ENCODE data around the gene NFATC3. TPM values are rescaled to one million over a fixed set of nuclear protein-coding genes. Genes with fewer than 3 reads are reported as not detected.

Gene NFATC3
- total and polyA plus RNA-seq, 2 of the 8 experiments (the other 6 are each of a cell fraction or from before 2014, with no cell fraction given): 17.6 to 34.5 TPM

DNA sequence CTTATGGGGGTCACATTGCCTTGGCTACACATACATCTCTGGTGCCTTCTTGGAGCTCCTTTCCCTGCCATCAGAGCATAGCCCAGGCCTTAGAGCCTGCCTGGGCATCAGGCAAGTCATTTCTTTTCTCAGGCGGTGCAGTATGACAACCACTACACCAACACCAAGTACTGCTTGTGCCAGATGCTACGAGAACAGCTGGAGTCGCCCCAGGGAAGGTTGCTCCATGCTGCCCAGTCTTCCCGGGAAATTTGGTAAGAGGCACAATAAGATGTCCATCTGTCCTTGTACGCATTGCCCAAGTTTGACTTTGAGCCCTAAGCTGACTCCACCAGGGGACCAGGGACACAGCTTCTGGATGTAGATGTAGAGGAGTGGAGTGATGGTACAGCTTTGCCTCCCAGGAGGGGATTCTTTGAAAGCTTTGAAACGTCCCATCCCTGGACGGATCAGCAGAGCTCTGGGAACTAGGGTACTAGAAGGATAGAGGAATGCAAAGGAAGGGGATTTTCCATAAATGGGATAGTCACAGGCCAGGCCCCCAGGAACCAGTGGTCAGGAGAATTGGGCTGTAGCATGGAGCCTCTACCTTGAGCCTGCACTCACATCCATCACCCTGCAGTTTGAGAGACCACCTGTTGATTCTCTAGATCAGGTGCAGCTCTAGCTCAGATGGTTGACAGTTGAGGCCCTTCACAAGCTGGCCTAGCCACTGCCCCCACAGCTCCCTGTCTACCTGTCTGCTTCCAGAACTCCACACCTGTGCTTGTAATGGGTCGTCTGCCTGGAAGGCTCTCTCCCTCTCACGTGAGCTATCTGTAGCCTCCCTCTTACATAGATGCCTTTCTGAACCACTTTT is 11.0 kb upstream of the NFATC3 start:
- FAIRE-seq: no peak
- H3K27ac ChIP-seq (ENCODE audit: low read depth, low read length): no peak overlapping the region
- WGBS, 2 experiments (ENCODE audit: extremely low coverage in 1 of 2, insufficient coverage in 1 of 2, insufficient read length in 1 of 2, insufficient replicate concordance in 2 of 2, low coverage in 1 of 2, low lambda C conversion rate in 2 of 2, missing lambda C conversion rate in 1 of 2): 91% methylated on average over 9 of the region's 9 CpGs; no CpG with 5 or more reads in 1 of the 2 experiments
- H3K27me3 ChIP-seq (replicated peaks in 1 of 4; ENCODE audit: control insufficient read depth in 3 of 4, extremely low read depth in 1 of 4, insufficient read depth in 3 of 4, low read length in 3 of 4): no peaks in the 10 kb centered on the region
- no peaks in the 10 kb centered on the region for H3K4me1 ChIP-seq (replicated peaks in 1 of 4; ENCODE audit: control insufficient read depth in 3 of 4, insufficient read depth in 4 of 4, low read length in 3 of 4)
- ChIA-PET POLR2A (ENCODE audit: partially characterized antibody) (interaction anchor here (1.9 to 4.9 kb wide), 2 partner anchors 10 to 13 kb away, joined by 5 to 27 read pairs; partner anchors contain the start of gene NFATC3), CTCF (ENCODE audit: partially characterized antibody) (interaction anchor here (0.6 to 2.7 kb wide), 4 partner anchors 10 to 156 kb away, joined by 3 to 26 read pairs (median 4); no protein-coding TSS in a partner anchor)
- H2AFZ ChIP-seq (ENCODE audit: low read length): no peak overlapping the region
- H3K79me2 ChIP-seq (ENCODE audit: control insufficient read depth in 1 of 2, insufficient read depth in 2 of 2, low read length in 2 of 2): no peaks in the 10 kb centered on the region
- no peak overlapping the region for H3K4me2 ChIP-seq (ENCODE audit: insufficient read depth in 1 of 2, low read depth in 2 of 2, low read length in 2 of 2)
- H4K8ac ChIP-seq (ENCODE audit: extremely low read depth, insufficient read depth, low read length): no peak overlapping the region; the same call in 1 of the 2 replicates
- H2BK120ac ChIP-seq (replicated peaks; ENCODE audit: low read depth, low read length): no peak overlapping the region
- H3K18ac ChIP-seq (ENCODE audit: extremely low read depth, low read length): no peak overlapping the region
- no peak overlapping the region for H2BK5ac ChIP-seq (ENCODE audit: low read depth, low read length)
- no peaks in the 10 kb centered on the region for H3K23me2 ChIP-seq (ENCODE audit: low read depth, low read length)
- DNase-seq (ENCODE audit: low read depth in 1 of 2, low spot score in 2 of 2): peak in 1 of 2 experiments; percentile 24
- no peak overlapping the region for H2AK5ac ChIP-seq (ENCODE audit: low read depth, low read length)
- H3K4me3 ChIP-seq (ENCODE audit: extremely low read depth in 1 of 4, insufficient read depth in 2 of 4, low read depth in 3 of 4, low read length in 4 of 4): no peak overlapping the region
- H3K23ac ChIP-seq (ENCODE audit: insufficient read length): no peak overlapping the region
- no peak overlapping the region for H2BK12ac ChIP-seq (ENCODE audit: low read depth, low read length)
- no peaks in the 10 kb centered on the region for H3K9me3 ChIP-seq (ENCODE audit: insufficient read depth in 2 of 2, low read depth in 1 of 2, low read length in 1 of 2)
- H3K36me3 ChIP-seq (ENCODE audit: control insufficient read depth in 2 of 4, insufficient read depth in 4 of 4, low read length in 3 of 4): peaks cover 18 to 43% (median 38%) of the 10 kb centered on the region in 4 experiments; a peak in 7 of 8 replicates
- H2BK15ac ChIP-seq (ENCODE audit: low read length): no peak overlapping the region
- peaks cover 0 to 6% of the 10 kb centered on the region in 2 experiments for H4K20me1 ChIP-seq (replicated peaks in 1 of 2; ENCODE audit: control insufficient read depth in 1 of 2, insufficient read depth in 2 of 2, low read length in 2 of 2)
- H2BK20ac ChIP-seq (ENCODE audit: low read length): no peak overlapping the region
- H3K4ac ChIP-seq (replicated peaks; ENCODE audit: insufficient read length, low read depth, low read length): no peak overlapping the region
- H3K79me1 ChIP-seq (ENCODE audit: low read depth, low read length): no peaks in the 10 kb centered on the region
- no peak overlapping the region for H3K9ac ChIP-seq (replicated peaks in 1 of 4; ENCODE audit: extremely low read depth in 1 of 4, low read depth in 3 of 4, low read length in 3 of 4)
- no peak overlapping the region for H4K91ac ChIP-seq (replicated peaks; ENCODE audit: insufficient read length, low read length)
- H4K5ac ChIP-seq (ENCODE audit: insufficient read length, low read depth, low read length): no peak overlapping the region
- H3K56ac ChIP-seq (replicated peaks; ENCODE audit: insufficient read length, low read depth, low read length): no peak overlapping the region
- H3K14ac ChIP-seq (ENCODE audit: insufficient read length): no peak overlapping the region
- no peak for TF ChIP-seq FOSL1 (IDR thresholded peaks at IDR 0.05; ENCODE audit: insufficient read depth, low read depth, low read length)
- no peak for TF ChIP-seq KDM4A (IDR thresholded peaks at IDR 0.05; ENCODE audit: low read depth, low read length, severe bottlenecking)
- TF ChIP-seq RXRA (IDR thresholded peaks at IDR 0.05; ENCODE audit: insufficient read depth, low read depth, low read length): no peak
- no peak for TF ChIP-seq EP300 (IDR thresholded peaks at IDR 0.05; ENCODE audit: borderline replicate concordance in 1 of 2, low read depth in 2 of 2, low read length in 2 of 2)
- TF ChIP-seq GABPA (IDR thresholded peaks at IDR 0.05; ENCODE audit: borderline replicate concordance, insufficient read depth, low read length): no peak
- TF ChIP-seq BCL11A (IDR thresholded peaks at IDR 0.05; ENCODE audit: low read depth in 2 of 2, low read length in 2 of 2): no peak
- no peak for TF ChIP-seq EZH2 (IDR thresholded peaks at IDR 0.05; ENCODE audit: low read depth, low read length, severe bottlenecking)
- no peak for TF ChIP-seq PHF8 (conservative IDR thresholded peaks at IDR 0.05; ENCODE audit: low read depth, low read length)
- TF ChIP-seq GTF2F1 (IDR thresholded peaks at IDR 0.05; ENCODE audit: borderline replicate concordance, low read depth, low read length): no peak
- TF ChIP-seq SP2 (IDR thresholded peaks at IDR 0.05; ENCODE audit: low read length): no peak

Data from H1 (cell line).